Nephron (organoid): ENCODE measurements around the gene PDCL3.

Experiments
- H3K27ac Mint-ChIP-seq, 3 experiments: 2 replicates each; pipeline ENCODE4 v1.8.0; 2020; ENCODE audit warnings: mixed read lengths in 3 of 3, mild to moderate bottlenecking in 2 of 3, moderate library complexity in 1 of 3
- H3K27me3 Mint-ChIP-seq: 2 replicates; pipeline ENCODE4 v1.8.0; 2021; ENCODE audit warnings: low read depth, mild to moderate bottlenecking, moderate library complexity, mixed read lengths
- H3K36me3 Mint-ChIP-seq: 2 replicates; pipeline ENCODE4 v1.8.0; 2020; ENCODE audit warnings: low read depth, mixed read lengths
- H3K4me1 Mint-ChIP-seq: 2 replicates; pipeline ENCODE4 v1.8.0; 2020; ENCODE audit warnings: mixed read lengths
- H3K4me3 Mint-ChIP-seq, 3 experiments: 2 replicates each; pipeline ENCODE4 v1.8.0; 2020; ENCODE audit warnings: mild to moderate bottlenecking in 3 of 3, mixed read lengths in 3 of 3, moderate library complexity in 2 of 3
- H3K9me3 Mint-ChIP-seq: 2 replicates; pipeline ENCODE4 v1.8.0; 2020; ENCODE audit warnings: mixed read lengths
- TF ChIP-seq, protein P1 (sequence below), 3 experiments: fragments of 200-600 bp; sonication (generic); IDR thresholded peaks; one replicate each; pipeline ENCODE4 v1.5.0; 2021; ENCODE audit warnings: antibody characterized with exemption in 3 of 3; ENCODE audit not compliant: unreplicated experiment in 3 of 3

The PDCL3 gene

DNA sequence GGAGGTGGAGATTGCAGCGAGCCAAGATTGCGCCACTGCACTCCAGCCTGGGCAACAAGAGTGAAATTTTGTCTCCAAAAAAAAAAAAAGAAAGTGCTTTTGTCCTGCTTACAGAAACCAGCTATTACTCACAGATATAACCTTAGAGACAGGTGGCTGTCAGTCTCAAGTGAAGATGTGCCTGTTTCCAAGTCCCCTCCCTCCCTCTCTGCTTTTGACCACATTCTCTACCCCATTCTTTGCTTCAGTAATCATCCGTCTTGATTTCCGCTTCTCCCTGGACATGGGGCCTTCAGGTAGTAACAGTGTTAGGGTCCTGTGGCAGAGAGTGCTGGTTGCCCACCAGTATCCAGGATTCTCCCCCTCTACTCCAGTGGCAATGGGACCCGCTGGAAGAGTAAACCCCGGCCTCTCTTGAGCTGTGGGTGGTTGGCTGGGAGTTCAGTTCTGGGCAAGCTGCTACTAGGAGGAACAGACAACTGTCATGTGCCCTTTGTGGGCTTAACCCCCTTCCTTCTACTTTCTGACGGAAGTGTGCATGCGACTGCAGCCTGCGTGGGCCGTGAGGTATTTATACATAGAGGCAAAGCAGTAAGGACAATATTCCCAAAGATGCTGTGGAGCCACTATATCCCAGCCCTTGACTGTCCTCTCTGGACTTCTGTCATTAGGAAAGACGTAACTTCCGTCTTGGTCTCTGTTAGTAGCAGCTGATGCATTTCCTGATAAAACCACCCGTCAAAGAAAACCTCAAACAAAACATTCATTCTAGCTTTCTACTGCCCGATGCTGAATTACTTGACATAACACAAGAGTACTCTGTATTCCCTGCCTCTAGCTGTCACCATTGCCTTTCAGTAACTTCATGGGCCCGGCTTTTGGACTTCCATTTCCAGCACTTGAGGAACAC, 17.8 kb downstream of the PDCL3 start:
- Mint-ChIP-seq H3K27me3 (no peaks in the 10 kb centered on the region), H3K27ac (no peak overlapping the region), H3K4me3 (no peak overlapping the region), H3K36me3 (peaks cover 14% of the 10 kb centered on the region), H3K9me3 (no peaks in the 10 kb centered on the region), H3K4me1 (no peaks in the 10 kb centered on the region)
- TF ChIP-seq, protein P1, sequence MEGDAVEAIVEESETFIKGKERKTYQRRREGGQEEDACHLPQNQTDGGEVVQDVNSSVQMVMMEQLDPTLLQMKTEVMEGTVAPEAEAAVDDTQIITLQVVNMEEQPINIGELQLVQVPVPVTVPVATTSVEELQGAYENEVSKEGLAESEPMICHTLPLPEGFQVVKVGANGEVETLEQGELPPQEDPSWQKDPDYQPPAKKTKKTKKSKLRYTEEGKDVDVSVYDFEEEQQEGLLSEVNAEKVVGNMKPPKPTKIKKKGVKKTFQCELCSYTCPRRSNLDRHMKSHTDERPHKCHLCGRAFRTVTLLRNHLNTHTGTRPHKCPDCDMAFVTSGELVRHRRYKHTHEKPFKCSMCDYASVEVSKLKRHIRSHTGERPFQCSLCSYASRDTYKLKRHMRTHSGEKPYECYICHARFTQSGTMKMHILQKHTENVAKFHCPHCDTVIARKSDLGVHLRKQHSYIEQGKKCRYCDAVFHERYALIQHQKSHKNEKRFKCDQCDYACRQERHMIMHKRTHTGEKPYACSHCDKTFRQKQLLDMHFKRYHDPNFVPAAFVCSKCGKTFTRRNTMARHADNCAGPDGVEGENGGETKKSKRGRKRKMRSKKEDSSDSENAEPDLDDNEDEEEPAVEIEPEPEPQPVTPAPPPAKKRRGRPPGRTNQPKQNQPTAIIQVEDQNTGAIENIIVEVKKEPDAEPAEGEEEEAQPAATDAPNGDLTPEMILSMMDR (IDR thresholded peaks at IDR 0.05; ENCODE audit: unreplicated experiment in 3 of 3) = no peak

DNA sequence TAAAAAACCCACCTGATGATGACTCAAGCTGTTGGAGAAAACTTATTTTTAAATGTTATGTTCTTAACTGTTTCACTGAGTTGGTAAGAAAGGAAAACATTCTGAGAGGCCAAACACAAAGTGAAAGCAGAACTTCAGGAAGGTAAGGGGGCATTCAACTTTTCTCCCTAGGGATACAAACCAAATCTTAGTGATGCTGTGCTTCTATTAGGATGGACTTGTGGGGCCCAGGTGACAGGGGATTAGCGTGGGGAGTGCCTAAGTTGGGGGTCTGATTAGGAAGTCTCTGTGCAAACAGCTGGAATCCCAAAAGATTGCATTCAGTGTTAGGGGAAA, 18.5 kb downstream of the PDCL3 start:
- H3K36me3 Mint-ChIP-seq = peaks cover 13% of the 10 kb centered on the region
- no peaks in the 10 kb centered on the region for H3K4me1 Mint-ChIP-seq
- H3K9me3 Mint-ChIP-seq = no peaks in the 10 kb centered on the region
- no peak overlapping the region for H3K4me3 Mint-ChIP-seq
- TF ChIP-seq, protein P1 (IDR thresholded peaks at IDR 0.05; ENCODE audit: unreplicated experiment in 3 of 3) = no peak
- H3K27ac Mint-ChIP-seq = no peak overlapping the region
- no peaks in the 10 kb centered on the region for H3K27me3 Mint-ChIP-seq

GRCh38 chr2:100584816-100585215, 22.0 kb downstream of the PDCL3 start:
- TF ChIP-seq, protein P1 (IDR thresholded peaks at IDR 0.05; ENCODE audit: unreplicated experiment in 3 of 3) = no peak
- Mint-ChIP-seq H3K4me1 (no peaks in the 10 kb centered on the region), H3K9me3 (no peaks in the 10 kb centered on the region), H3K27me3 (no peaks in the 10 kb centered on the region), H3K4me3 (no peak overlapping the region), H3K27ac (no peak overlapping the region), H3K36me3 (peaks cover 4% of the 10 kb centered on the region)

DNA sequence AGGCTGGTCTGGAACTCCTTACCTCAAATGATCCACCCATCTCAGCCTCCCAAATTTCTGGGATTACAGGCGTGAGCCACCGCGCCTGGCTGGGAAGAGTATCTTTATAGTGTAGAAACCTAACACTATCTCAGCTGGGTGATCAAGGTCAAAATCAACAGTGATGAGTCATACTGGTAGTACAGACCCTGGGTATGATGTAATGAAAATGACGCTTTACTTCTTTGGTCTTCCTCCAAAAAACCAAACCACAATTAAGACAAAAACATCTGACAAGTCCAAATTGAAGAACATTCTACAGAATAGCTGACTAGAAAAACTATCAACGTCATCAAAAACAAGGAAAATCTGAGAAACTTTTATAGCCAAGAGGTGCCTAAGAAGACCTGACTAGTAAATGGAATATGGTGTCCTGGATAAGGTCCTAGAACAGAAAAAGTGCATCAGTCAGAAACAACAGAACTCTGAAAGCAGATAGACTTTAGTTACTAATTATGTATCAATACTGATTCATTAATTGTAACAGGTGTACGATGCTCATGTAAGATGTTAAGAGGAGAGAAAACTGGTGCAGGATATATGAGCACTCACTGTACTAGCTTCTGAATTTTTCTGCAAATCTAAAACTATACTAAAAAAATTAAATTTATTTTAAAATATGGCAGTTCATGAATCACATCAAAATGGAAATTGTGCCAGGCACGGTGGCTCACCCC, 25.4 kb downstream of the PDCL3 start:
- H3K4me1 Mint-ChIP-seq = no peaks in the 10 kb centered on the region
- no peaks in the 10 kb centered on the region for H3K9me3 Mint-ChIP-seq
- TF ChIP-seq, protein P1 (IDR thresholded peaks at IDR 0.05; ENCODE audit: unreplicated experiment in 3 of 3) = no peak
- H3K27me3 Mint-ChIP-seq = peaks cover 10% of the 10 kb centered on the region
- H3K4me3 Mint-ChIP-seq = no peak overlapping the region
- H3K27ac Mint-ChIP-seq = no peak overlapping the region
- H3K36me3 Mint-ChIP-seq = no peaks in the 10 kb centered on the region

DNA sequence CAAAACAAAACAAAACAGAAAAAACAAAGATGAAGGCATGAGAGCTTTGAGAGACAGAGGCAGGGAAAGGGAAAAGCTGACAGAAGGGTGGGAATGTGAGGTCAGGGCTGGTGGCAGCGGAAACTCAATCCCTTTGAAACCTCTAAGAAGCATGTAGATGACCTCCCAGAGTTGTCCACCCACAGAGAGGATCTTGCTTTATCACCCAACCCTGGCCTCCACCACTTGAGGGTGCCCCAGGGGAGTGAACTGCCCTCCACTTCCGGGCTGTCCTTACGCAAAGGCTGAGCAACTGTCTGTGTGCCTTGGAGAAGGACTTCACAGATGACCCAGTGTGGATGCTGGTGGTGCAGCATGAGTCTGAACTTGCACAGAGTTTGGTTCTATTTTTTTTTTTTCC, 26.7 kb downstream of the PDCL3 start:
- no peak overlapping the region for H3K27ac Mint-ChIP-seq
- peaks cover 10% of the 10 kb centered on the region for H3K27me3 Mint-ChIP-seq
- no peak overlapping the region for H3K4me3 Mint-ChIP-seq
- H3K9me3 Mint-ChIP-seq = no peaks in the 10 kb centered on the region
- H3K36me3 Mint-ChIP-seq = no peaks in the 10 kb centered on the region
- no peaks in the 10 kb centered on the region for H3K4me1 Mint-ChIP-seq
- TF ChIP-seq, protein P1 (IDR thresholded peaks at IDR 0.05; ENCODE audit: unreplicated experiment in 3 of 3) = no peak
